Right lobe of liver (tissue), 4 donors: ENCODE measurements around the gene SH3D21.

Experiments
- POLR2A ChIP-seq: fragments of 450-650 bp; IDR thresholded peaks from one replicate; pipeline ENCODE4 v1.6.1; 2017; ENCODE audit warnings: antibody characterized with exemption, mild to moderate bottlenecking
- TF ChIP-seq, protein P1 (sequence below), 4 donors: fragments of 200-600 bp in 3 of 4; fragments of 450-650 bp in 1 of 4; IDR thresholded peaks; one replicate each; pipeline versions ENCODE4 v1.5.1 to v1.8.0; 2016 to 2022; ENCODE audit warnings: antibody characterized with exemption in 4 of 4, mild to moderate bottlenecking in 2 of 4
- donor health status: DM: no; HTN: no; CAD: no.
- donor health status: DM: no; HTN: no; CAD: no.
- donor health status: DM: no; HTN: yes; CAD: no.

- TF ChIP-seq, protein P1, sequence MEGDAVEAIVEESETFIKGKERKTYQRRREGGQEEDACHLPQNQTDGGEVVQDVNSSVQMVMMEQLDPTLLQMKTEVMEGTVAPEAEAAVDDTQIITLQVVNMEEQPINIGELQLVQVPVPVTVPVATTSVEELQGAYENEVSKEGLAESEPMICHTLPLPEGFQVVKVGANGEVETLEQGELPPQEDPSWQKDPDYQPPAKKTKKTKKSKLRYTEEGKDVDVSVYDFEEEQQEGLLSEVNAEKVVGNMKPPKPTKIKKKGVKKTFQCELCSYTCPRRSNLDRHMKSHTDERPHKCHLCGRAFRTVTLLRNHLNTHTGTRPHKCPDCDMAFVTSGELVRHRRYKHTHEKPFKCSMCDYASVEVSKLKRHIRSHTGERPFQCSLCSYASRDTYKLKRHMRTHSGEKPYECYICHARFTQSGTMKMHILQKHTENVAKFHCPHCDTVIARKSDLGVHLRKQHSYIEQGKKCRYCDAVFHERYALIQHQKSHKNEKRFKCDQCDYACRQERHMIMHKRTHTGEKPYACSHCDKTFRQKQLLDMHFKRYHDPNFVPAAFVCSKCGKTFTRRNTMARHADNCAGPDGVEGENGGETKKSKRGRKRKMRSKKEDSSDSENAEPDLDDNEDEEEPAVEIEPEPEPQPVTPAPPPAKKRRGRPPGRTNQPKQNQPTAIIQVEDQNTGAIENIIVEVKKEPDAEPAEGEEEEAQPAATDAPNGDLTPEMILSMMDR (IDR thresholded peaks at IDR 0.05), result no peak
- no peak for TF ChIP-seq POLR2A
Observed at GRCh38 chr1:36320767-36321118, 14.6 kb downstream of the SH3D21 start.
